ENCODE results near the gene CTBS.
"Not testable (repeated sequence)": the region's sequence is repeated elsewhere in the genome, so short reads cannot be mapped to it uniquely, and the experiment has no call there.

Gene CTBS

GRCh38 chr1:84603223-84603622, 29.0 kb upstream of the CTBS start:
- Mint-ChIP-seq H3K9me3 (peaks cover 53% of the 10 kb centered on the region), H3K4me1 (ENCODE audit: low read depth) (peaks cover 9% of the 10 kb centered on the region), H3K36me3 (ENCODE audit: low read depth) (peaks cover 11% of the 10 kb centered on the region), H3K4me3 (no peak overlapping the region), H3K27me3 (no peaks in the 10 kb centered on the region), H3K27ac (no peak overlapping the region)
- intact Hi-C loops (cut with micrococcal nuclease): no loop called here

GRCh38 chr1:84600796-84601195, 26.6 kb upstream of the CTBS start:
- peaks cover 10% of the 10 kb centered on the region for H3K36me3 Mint-ChIP-seq (ENCODE audit: low read depth)
- H3K9me3 Mint-ChIP-seq: peaks cover 39% of the 10 kb centered on the region

GRCh38 chr1:84598846-84599741, 24.9 kb upstream of the CTBS start:
- intact Hi-C loops (cut with micrococcal nuclease): no loop called here
- Mint-ChIP-seq H3K4me3 (no peak overlapping the region), H3K27ac (peak overlapping the region; percentile 11)

More at GRCh38 chr1:84600796-84601195, 26.6 kb upstream of the CTBS start:
- H3K4me3 Mint-ChIP-seq: no peak overlapping the region
- H3K27ac Mint-ChIP-seq: no peak overlapping the region
- H3K27me3 Mint-ChIP-seq: no peaks in the 10 kb centered on the region
- H3K4me1 Mint-ChIP-seq (ENCODE audit: low read depth): peaks cover 9% of the 10 kb centered on the region
- intact Hi-C loops (cut with micrococcal nuclease): no loop called here

GRCh38 chr1:84598418-84598817, 24.2 kb upstream of the CTBS start:
- Mint-ChIP-seq H3K9me3 (peaks cover 27% of the 10 kb centered on the region), H3K36me3 (ENCODE audit: low read depth) (no peaks in the 10 kb centered on the region), H3K4me1 (ENCODE audit: low read depth) (peaks cover 9% of the 10 kb centered on the region), H3K4me3 (no peak overlapping the region), H3K27me3 (peaks cover 4% of the 10 kb centered on the region), H3K27ac (no peak overlapping the region)
- intact Hi-C loops (cut with micrococcal nuclease): no loop called here

More at GRCh38 chr1:84598846-84599741, 24.9 kb upstream of the CTBS start:
- H3K9me3 Mint-ChIP-seq: peaks cover 27% of the 10 kb centered on the region
- H3K27me3 Mint-ChIP-seq: peaks cover 4% of the 10 kb centered on the region
- no peaks in the 10 kb centered on the region for H3K36me3 Mint-ChIP-seq (ENCODE audit: low read depth)
- H3K4me1 Mint-ChIP-seq (ENCODE audit: low read depth): peaks cover 9% of the 10 kb centered on the region

- no peaks in the 10 kb centered on the region for H3K36me3 Mint-ChIP-seq (ENCODE audit: low read depth)
- intact Hi-C loops (cut with micrococcal nuclease): no loop called here
- H3K9me3 Mint-ChIP-seq: peaks cover 21% of the 10 kb centered on the region
Measured at GRCh38 chr1:84597011-84597410, 22.8 kb upstream of the CTBS start.

GRCh38 chr1:84594959-84595358, 20.7 kb upstream of the CTBS start:
- H3K4me1 Mint-ChIP-seq (ENCODE audit: low read depth); intact Hi-C loops (cut with micrococcal nuclease); H3K27ac Mint-ChIP-seq; H3K4me3 Mint-ChIP-seq; H3K36me3 Mint-ChIP-seq (ENCODE audit: low read depth); H3K27me3 Mint-ChIP-seq: not testable (repeated sequence)
- H3K9me3 Mint-ChIP-seq: peaks cover 36% of the 10 kb centered on the region

More at GRCh38 chr1:84597011-84597410, 22.8 kb upstream of the CTBS start:
- peaks cover 4% of the 10 kb centered on the region for H3K27me3 Mint-ChIP-seq
- no peak overlapping the region for H3K27ac Mint-ChIP-seq
- H3K4me3 Mint-ChIP-seq: no peak overlapping the region
- peaks cover 9% of the 10 kb centered on the region for H3K4me1 Mint-ChIP-seq (ENCODE audit: low read depth)

GRCh38 chr1:84587099-84587498, 12.9 kb upstream of the CTBS start:
- Mint-ChIP-seq H3K9me3 (peaks cover 24% of the 10 kb centered on the region), H3K4me1 (ENCODE audit: low read depth) (no peaks in the 10 kb centered on the region), H3K27ac (no peak overlapping the region), H3K36me3 (ENCODE audit: low read depth) (peaks cover 12% of the 10 kb centered on the region), H3K27me3 (peaks cover 3% of the 10 kb centered on the region), H3K4me3 (no peak overlapping the region)
- intact Hi-C loops (cut with micrococcal nuclease): no loop called here

GRCh38 chr1:84585803-84586202, 11.6 kb upstream of the CTBS start:
- Mint-ChIP-seq H3K27me3 (peaks cover 3% of the 10 kb centered on the region), H3K4me3 (no peak overlapping the region), H3K9me3 (peaks cover 11% of the 10 kb centered on the region), H3K36me3 (ENCODE audit: low read depth) (peaks cover 21% of the 10 kb centered on the region), H3K4me1 (ENCODE audit: low read depth) (no peaks in the 10 kb centered on the region), H3K27ac (no peak overlapping the region)
- intact Hi-C loops (cut with micrococcal nuclease): no loop called here

- no peaks in the 10 kb centered on the region for H3K27me3 Mint-ChIP-seq
- no peak overlapping the region for H3K27ac Mint-ChIP-seq
- peaks cover 25% of the 10 kb centered on the region for H3K36me3 Mint-ChIP-seq (ENCODE audit: low read depth)
- no peak overlapping the region for H3K4me3 Mint-ChIP-seq
- intact Hi-C loops (cut with micrococcal nuclease): no loop called here
- H3K9me3 Mint-ChIP-seq: no peaks in the 10 kb centered on the region
- H3K4me1 Mint-ChIP-seq (ENCODE audit: low read depth): no peaks in the 10 kb centered on the region
Measured at GRCh38 chr1:84584126-84584525, 9.9 kb upstream of the CTBS start.

- Mint-ChIP-seq H3K9me3 (no peaks in the 10 kb centered on the region), H3K27me3 (no peaks in the 10 kb centered on the region), H3K36me3 (ENCODE audit: low read depth) (peaks cover 25% of the 10 kb centered on the region), H3K27ac (no peak overlapping the region), H3K4me3 (no peak overlapping the region), H3K4me1 (ENCODE audit: low read depth) (no peaks in the 10 kb centered on the region)
- intact Hi-C loops (cut with micrococcal nuclease): no loop called here
Measured at GRCh38 chr1:84583648-84584047, 9.4 kb upstream of the CTBS start.

- intact Hi-C loops (cut with micrococcal nuclease): no loop called here
- no peak overlapping the region for H3K27ac Mint-ChIP-seq
- no peaks in the 10 kb centered on the region for H3K9me3 Mint-ChIP-seq
- no peaks in the 10 kb centered on the region for H3K4me1 Mint-ChIP-seq (ENCODE audit: low read depth)
- H3K4me3 Mint-ChIP-seq: no peak overlapping the region
- H3K36me3 Mint-ChIP-seq (ENCODE audit: low read depth): peaks cover 25% of the 10 kb centered on the region
- no peaks in the 10 kb centered on the region for H3K27me3 Mint-ChIP-seq
Measured at GRCh38 chr1:84582802-84583587, 8.8 kb upstream of the CTBS start.

GRCh38 chr1:84581648-84582047, 7.4 kb upstream of the CTBS start:
- no peak overlapping the region for H3K27ac Mint-ChIP-seq
- no peaks in the 10 kb centered on the region for H3K9me3 Mint-ChIP-seq
- peaks cover 25% of the 10 kb centered on the region for H3K36me3 Mint-ChIP-seq (ENCODE audit: low read depth)
- H3K4me3 Mint-ChIP-seq: no peak overlapping the region
- H3K27me3 Mint-ChIP-seq: no peaks in the 10 kb centered on the region
- intact Hi-C loops (cut with micrococcal nuclease): no loop called here
- peaks cover 10% of the 10 kb centered on the region for H3K4me1 Mint-ChIP-seq (ENCODE audit: low read depth)

- H3K27ac Mint-ChIP-seq: peak overlapping the region; percentile 100
- H3K27me3 Mint-ChIP-seq: no peaks in the 10 kb centered on the region
- peaks cover 50% of the 10 kb centered on the region for H3K4me1 Mint-ChIP-seq (ENCODE audit: low read depth)
- H3K9me3 Mint-ChIP-seq: peaks cover 7% of the 10 kb centered on the region
- intact Hi-C loops (cut with micrococcal nuclease): loop anchor here (1.0 to 5.0 kb wide), 3 partner anchors 40 to 117 kb away; partner anchors contain the start of genes GNG5, SPATA1 and SSX2IP
- H3K36me3 Mint-ChIP-seq (ENCODE audit: low read depth): peaks cover 32% of the 10 kb centered on the region
- peak overlapping the region; percentile 97 for H3K4me3 Mint-ChIP-seq
Measured at GRCh38 chr1:84574936-84575335, 696 bp upstream of the CTBS start.

- peaks cover 54% of the 10 kb centered on the region for H3K4me1 Mint-ChIP-seq (ENCODE audit: low read depth)
Measured at GRCh38 chr1:84573481-84573966, 716 bp downstream of the CTBS start.

More at GRCh38 chr1:84573481-84573966, 716 bp downstream of the CTBS start:
- peak overlapping the region; percentile 100 for H3K27ac Mint-ChIP-seq
- intact Hi-C loops (cut with micrococcal nuclease): loop anchor here (5.0 kb wide), 1 partner anchor 119 kb away; the partner anchor contains the start of gene SSX2IP
- H3K9me3 Mint-ChIP-seq: peaks cover 7% of the 10 kb centered on the region
- no peaks in the 10 kb centered on the region for H3K27me3 Mint-ChIP-seq
- H3K4me3 Mint-ChIP-seq: peak overlapping the region; percentile 97
- H3K36me3 Mint-ChIP-seq (ENCODE audit: low read depth): peaks cover 44% of the 10 kb centered on the region
